OCI-LY7 (cell line): ENCODE data around the gene SOWAHA. TPM values are rescaled to one million over a fixed set of nuclear protein-coding genes. Genes with fewer than 3 reads are reported as not detected.

Source experiments
- BruUV-seq: library from RNA; stranded (reverse); fragments of 400-500 nt; replicated peaks from 2 replicates; lab custom pipeline; 2021; lab: Mats Ljungman, UMichigan
- CTCF ChIA-PET: fragments of 300-600 bp; sonication (Branson Sonifier 250); formaldehyde crosslinking; loops from one replicate; lab custom pipeline; 2022; ENCODE audit warnings: antibody characterized with exemption; ENCODE audit not compliant: unreplicated experiment; lab: Charles Lee
- POLR2A ChIA-PET: fragments of 300-600 bp; sonication (Branson Sonifier 250); formaldehyde crosslinking; loops from one replicate; lab custom pipeline; 2022; ENCODE audit warnings: antibody characterized with exemption; lab: Charles Lee
- DNase-seq: peaks from one replicate; pipeline ENCODE4 v3.0.0-alpha.2; 2015; ENCODE audit warnings: low spot score
- H2AFZ ChIP-seq: fragments of 200-600 bp; sonication (generic), shearing (Covaris generic); 2 replicates; pipeline ENCODE4 v1.6.1; 2014; ENCODE audit warnings: mild to moderate bottlenecking, antibody characterized with exemption, low read length, moderate library complexity
- H3K27ac ChIP-seq: fragments of 200-600 bp; sonication (generic); 2 replicates; pipeline ENCODE4 v1.5.1; 2014; ENCODE audit warnings: mixed run types, low read depth, mild to moderate bottlenecking, moderate library complexity, low read length, inconsistent platforms; ENCODE audit not compliant: poor library complexity, severe bottlenecking
- H3K36me3 ChIP-seq: fragments of 200-600 bp; sonication (generic); 2 replicates; pipeline ENCODE4 v1.6.1; 2014; ENCODE audit warnings: mild to moderate bottlenecking, antibody characterized with exemption, low read length, moderate library complexity, mixed read lengths; ENCODE audit not compliant: insufficient read depth
- H3K4me1 ChIP-seq: fragments of 200-600 bp; sonication (generic); 2 replicates; pipeline ENCODE4 v1.5.1; 2014; ENCODE audit warnings: mild to moderate bottlenecking, low read length; ENCODE audit not compliant: insufficient read depth, poor library complexity, severe bottlenecking
- H3K4me2 ChIP-seq: fragments of 200-600 bp; sonication (generic); 2 replicates; pipeline ENCODE4 v1.6.1; 2014; ENCODE audit warnings: mild to moderate bottlenecking, low read length
- H3K4me3 ChIP-seq: fragments of 200-600 bp; sonication (generic); 2 replicates; pipeline ENCODE4 v1.5.1; 2014; ENCODE audit warnings: mild to moderate bottlenecking, low read depth, low read length; ENCODE audit not compliant: poor library complexity, severe bottlenecking
- H3K79me2 ChIP-seq: fragments of 200-600 bp; sonication (generic); 2 replicates; pipeline ENCODE4 v1.6.1; 2016; ENCODE audit warnings: low read depth, mild to moderate bottlenecking, low read length, moderate library complexity, mixed read lengths; ENCODE audit not compliant: insufficient read depth
- H3K9me2 ChIP-seq: fragments of 200-600 bp; sonication (generic); 2 replicates; pipeline ENCODE4 v1.6.1; 2016; ENCODE audit warnings: mild to moderate bottlenecking, low read length, mixed read lengths; ENCODE audit not compliant: insufficient read depth
- H3K9me3 ChIP-seq: fragments of 200-600 bp; sonication (generic); 2 replicates; pipeline ENCODE4 v1.6.1; 2014; ENCODE audit warnings: mild to moderate bottlenecking, mixed run types, low read length, mixed read lengths
- H4K20me1 ChIP-seq: fragments of 200-600 bp; sonication (generic); 2 replicates; pipeline ENCODE4 v1.6.1; 2014; ENCODE audit warnings: mild to moderate bottlenecking, antibody characterized with exemption, low read length, moderate library complexity, mixed read lengths; ENCODE audit not compliant: insufficient read depth
- EZH2phosphoT487 ChIP-seq: fragments of 200-600 bp; sonication (generic); IDR thresholded peaks from 2 replicates; pipeline ENCODE4 v1.6.1; 2018; ENCODE audit warnings: low read depth, borderline replicate concordance, mild to moderate bottlenecking, mixed run types, antibody characterized with exemption, low read length, moderate library complexity, mixed read lengths
- intact Hi-C: fragments of 100-400 bp; cut with micrococcal nuclease; formaldehyde crosslinking; loops from one replicate; pipeline ENCODE4 v1.10.0; 2022; ENCODE audit not compliant: unreplicated experiment
- total RNA-seq, 2 experiments: library from RNA; depleted of rRNA in 1 of 2; stranded (reverse); fragments of >200 nt in 1 of 2; shearing (Covaris generic) in 1 of 2; gene quantifications; 2 replicates each; pipeline ENCODE4 v1.2.3, GENCODE V29; 2014 to 2022
- TF ChIP-seq, protein P1 (sequence below): fragments of 200-600 bp; sonication (generic); conservative IDR thresholded peaks from 2 replicates; pipeline ENCODE4 v1.5.1; 2014; ENCODE audit warnings: mild to moderate bottlenecking, antibody characterized with exemption, low read length, moderate library complexity, mixed read lengths

The SOWAHA gene
- total RNA-seq, 2 experiments from 2014 or later, result not detected

DNA sequence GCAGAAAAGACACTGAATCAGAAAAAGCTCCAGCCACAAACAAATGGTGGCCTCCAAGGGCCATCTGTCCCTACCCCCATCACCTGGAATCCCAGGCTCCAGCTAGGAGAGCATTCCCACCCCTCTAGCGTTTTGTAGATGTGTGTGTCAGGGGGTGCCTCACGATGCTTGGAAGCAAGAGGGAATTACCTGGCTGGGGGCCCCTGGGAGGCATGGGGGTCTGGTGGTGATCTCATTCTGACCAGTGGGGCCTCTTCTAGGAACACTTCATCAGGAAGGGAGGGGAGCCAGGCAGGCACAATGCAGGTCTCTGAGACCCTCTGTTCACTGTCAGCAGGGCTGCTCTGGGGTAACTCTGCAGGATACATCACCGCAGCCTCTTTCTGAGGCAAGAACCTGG, 11.3 kb downstream of the SOWAHA start:
- H3K9me3 ChIP-seq, result no peaks in the 10 kb centered on the region
- POLR2A ChIA-PET, result no interaction called here
- no peak for TF ChIP-seq EZH2phosphoT487
- TF ChIP-seq, protein P1, sequence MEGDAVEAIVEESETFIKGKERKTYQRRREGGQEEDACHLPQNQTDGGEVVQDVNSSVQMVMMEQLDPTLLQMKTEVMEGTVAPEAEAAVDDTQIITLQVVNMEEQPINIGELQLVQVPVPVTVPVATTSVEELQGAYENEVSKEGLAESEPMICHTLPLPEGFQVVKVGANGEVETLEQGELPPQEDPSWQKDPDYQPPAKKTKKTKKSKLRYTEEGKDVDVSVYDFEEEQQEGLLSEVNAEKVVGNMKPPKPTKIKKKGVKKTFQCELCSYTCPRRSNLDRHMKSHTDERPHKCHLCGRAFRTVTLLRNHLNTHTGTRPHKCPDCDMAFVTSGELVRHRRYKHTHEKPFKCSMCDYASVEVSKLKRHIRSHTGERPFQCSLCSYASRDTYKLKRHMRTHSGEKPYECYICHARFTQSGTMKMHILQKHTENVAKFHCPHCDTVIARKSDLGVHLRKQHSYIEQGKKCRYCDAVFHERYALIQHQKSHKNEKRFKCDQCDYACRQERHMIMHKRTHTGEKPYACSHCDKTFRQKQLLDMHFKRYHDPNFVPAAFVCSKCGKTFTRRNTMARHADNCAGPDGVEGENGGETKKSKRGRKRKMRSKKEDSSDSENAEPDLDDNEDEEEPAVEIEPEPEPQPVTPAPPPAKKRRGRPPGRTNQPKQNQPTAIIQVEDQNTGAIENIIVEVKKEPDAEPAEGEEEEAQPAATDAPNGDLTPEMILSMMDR, result no peak
- H3K9me2 ChIP-seq, result no peaks in the 10 kb centered on the region
- H3K79me2 ChIP-seq, result no peaks in the 10 kb centered on the region
- no peak overlapping the region for H3K4me3 ChIP-seq
- no peak overlapping the region for H3K27ac ChIP-seq
- BruUV-seq, result no TSS peak
- H3K36me3 ChIP-seq, result no peaks in the 10 kb centered on the region
- H3K4me2 ChIP-seq, result no peak overlapping the region
- CTCF ChIA-PET, result interaction anchor here (1.5 kb wide), 1 partner anchor 10 kb away, joined by 3 read pairs; no protein-coding TSS in a partner anchor
- intact Hi-C loops, result loop anchor here (5.0 kb wide), 1 partner anchor 162 kb away; no protein-coding TSS in a partner anchor
- no peak overlapping the region for H2AFZ ChIP-seq
- no peaks in the 10 kb centered on the region for H4K20me1 ChIP-seq
- H3K4me1 ChIP-seq, result no peaks in the 10 kb centered on the region
- no peak for DNase-seq

DNA sequence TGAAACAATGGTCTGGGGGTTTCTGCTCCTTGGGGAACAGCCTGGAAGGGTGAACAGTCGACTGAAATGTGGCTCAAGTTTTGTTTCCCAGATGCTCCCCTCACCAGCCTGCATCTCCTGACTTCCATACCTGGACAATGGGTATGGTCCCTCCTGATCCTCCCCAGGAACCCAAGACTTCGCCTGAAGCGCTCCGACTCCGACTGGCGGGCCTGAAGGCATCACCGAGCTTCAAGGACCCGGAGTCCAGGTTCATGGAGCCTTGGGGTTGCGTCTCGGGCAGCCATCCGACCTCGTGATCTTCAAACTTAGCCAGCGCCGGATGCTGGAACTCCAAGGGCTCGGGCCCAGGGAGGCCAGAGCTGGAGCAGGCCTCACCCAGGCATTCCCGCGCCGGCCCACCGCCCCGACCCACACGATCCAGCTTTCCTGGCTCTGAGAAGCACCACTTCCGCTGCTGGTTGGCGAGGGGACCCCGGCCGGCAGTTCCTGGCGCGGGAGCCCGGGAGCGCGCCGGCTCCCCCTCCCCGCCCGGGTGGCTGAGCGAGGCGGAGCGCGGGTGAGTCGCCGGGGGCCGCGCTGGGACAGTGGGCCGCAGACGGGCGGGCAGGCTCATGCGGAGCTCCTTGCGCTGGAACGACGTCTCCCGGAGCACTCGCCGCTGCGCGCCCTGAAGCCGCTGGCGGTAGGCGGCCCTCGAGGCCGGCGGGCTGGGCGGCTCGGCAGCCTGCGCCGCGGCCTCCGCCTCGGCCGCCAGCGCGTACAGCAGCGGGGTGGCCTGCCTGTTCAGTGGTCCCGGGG, 12.1 kb downstream of the SOWAHA start:
- H4K20me1 ChIP-seq, result no peaks in the 10 kb centered on the region
- H2AFZ ChIP-seq, result no peak overlapping the region
- CTCF ChIA-PET, result no interaction called here
- DNase-seq, result no peak
- intact Hi-C loops, result no loop called here
- H3K9me3 ChIP-seq, result no peaks in the 10 kb centered on the region
- no peak overlapping the region for H3K4me3 ChIP-seq
- H3K4me2 ChIP-seq, result no peak overlapping the region
- H3K79me2 ChIP-seq, result no peaks in the 10 kb centered on the region
- no peak overlapping the region for H3K27ac ChIP-seq
- H3K4me1 ChIP-seq, result no peaks in the 10 kb centered on the region
- no TSS peak for BruUV-seq
- TF ChIP-seq, protein P1, result no peak
- TF ChIP-seq EZH2phosphoT487, result no peak
- POLR2A ChIA-PET, result interaction anchor here (0.6 kb wide), 1 partner anchor 75 kb away, joined by 3 read pairs; no protein-coding TSS in a partner anchor
- no peaks in the 10 kb centered on the region for H3K36me3 ChIP-seq
- no peaks in the 10 kb centered on the region for H3K9me2 ChIP-seq
